Measurements from ENCODE around the gene ERO1B. TPM values are rescaled to one million over a fixed set of nuclear protein-coding genes. Genes with fewer than 3 reads are reported as not detected.

The ERO1B gene
- total RNA-seq, 4 donors from 2014 or later, result 7.7 to 14.8 (median 10.9) TPM

GRCh38 chr1:236211815-236212214 lies 69.9 kb downstream of the ERO1B start:
- no peak for ATAC-seq (ENCODE audit: low FRiP score)
- no peak for DNase-seq (ENCODE audit: low spot score)
- TF ChIP-seq, protein P1, sequence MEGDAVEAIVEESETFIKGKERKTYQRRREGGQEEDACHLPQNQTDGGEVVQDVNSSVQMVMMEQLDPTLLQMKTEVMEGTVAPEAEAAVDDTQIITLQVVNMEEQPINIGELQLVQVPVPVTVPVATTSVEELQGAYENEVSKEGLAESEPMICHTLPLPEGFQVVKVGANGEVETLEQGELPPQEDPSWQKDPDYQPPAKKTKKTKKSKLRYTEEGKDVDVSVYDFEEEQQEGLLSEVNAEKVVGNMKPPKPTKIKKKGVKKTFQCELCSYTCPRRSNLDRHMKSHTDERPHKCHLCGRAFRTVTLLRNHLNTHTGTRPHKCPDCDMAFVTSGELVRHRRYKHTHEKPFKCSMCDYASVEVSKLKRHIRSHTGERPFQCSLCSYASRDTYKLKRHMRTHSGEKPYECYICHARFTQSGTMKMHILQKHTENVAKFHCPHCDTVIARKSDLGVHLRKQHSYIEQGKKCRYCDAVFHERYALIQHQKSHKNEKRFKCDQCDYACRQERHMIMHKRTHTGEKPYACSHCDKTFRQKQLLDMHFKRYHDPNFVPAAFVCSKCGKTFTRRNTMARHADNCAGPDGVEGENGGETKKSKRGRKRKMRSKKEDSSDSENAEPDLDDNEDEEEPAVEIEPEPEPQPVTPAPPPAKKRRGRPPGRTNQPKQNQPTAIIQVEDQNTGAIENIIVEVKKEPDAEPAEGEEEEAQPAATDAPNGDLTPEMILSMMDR (IDR thresholded peaks at IDR 0.05), result no peak

- no peak for DNase-seq (ENCODE audit: low spot score)
- TF ChIP-seq, protein P1 (IDR thresholded peaks at IDR 0.05), result no peak
- no peak for ATAC-seq (ENCODE audit: low FRiP score)
Observed at GRCh38 chr1:236209713-236210112, 72.0 kb downstream of the ERO1B start.

GRCh38 chr1:236209185-236209584 lies 72.6 kb downstream of the ERO1B start:
- TF ChIP-seq, protein P1 (IDR thresholded peaks at IDR 0.05), result no peak
- ATAC-seq (ENCODE audit: low FRiP score), result no peak
- no peak for DNase-seq (ENCODE audit: low spot score)

DNA sequence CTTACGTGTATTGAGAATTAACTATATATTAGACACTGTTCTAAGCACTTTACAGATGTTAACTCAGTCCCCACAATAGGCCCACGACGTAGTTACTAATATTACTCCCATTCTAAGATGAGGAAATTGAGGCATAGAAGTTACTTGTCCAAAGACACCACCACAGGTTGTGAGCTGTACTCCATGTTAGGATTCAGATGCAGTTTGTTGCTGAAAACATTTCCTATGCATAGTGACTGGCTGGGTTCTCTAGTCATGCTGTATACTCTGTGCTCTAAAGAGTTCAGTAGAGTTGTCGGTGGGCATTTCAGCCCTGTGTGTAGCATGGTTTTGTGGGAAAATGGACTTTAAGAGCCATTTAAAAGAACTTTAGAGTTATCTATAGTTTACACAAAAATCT lies 74.2 kb downstream of the ERO1B start:
- TF ChIP-seq, protein P1 (IDR thresholded peaks at IDR 0.05), result no peak
- DNase-seq (ENCODE audit: low spot score) (no peak), ATAC-seq (ENCODE audit: low FRiP score) (no peak)

GRCh38 chr1:236207121-236207520 lies 74.6 kb downstream of the ERO1B start:
- ATAC-seq (ENCODE audit: low FRiP score) (no peak), DNase-seq (ENCODE audit: low spot score) (no peak)
- TF ChIP-seq, protein P1 (IDR thresholded peaks at IDR 0.05), result no peak

DNA sequence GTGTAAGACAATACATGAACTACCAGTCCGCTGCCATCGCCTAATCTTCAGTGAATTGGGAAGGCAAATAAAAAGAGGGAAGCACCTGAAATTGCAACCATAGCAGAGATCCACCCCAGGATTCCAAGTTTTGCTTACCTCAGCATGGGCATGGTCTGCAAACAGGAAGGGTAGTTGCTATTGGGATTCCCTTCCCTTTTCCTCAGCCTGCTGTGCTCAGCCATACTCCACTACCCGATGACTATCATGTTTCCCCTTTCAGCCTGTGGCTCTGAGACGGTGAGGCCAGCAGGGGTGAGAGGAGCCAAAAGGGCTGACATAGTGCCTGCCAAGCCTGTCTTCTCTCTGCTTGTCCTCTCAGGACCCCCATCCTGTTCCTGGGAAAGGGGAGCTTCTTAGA lies 75.2 kb downstream of the ERO1B start:
- TF ChIP-seq, protein P1 (IDR thresholded peaks at IDR 0.05), result no peak
- DNase-seq (ENCODE audit: low spot score) (no peak), ATAC-seq (ENCODE audit: low FRiP score) (no peak)

- no peak for DNase-seq (ENCODE audit: low spot score)
- TF ChIP-seq, protein P1 (IDR thresholded peaks at IDR 0.05), result no peak
- no peak for ATAC-seq (ENCODE audit: low FRiP score)
Observed at GRCh38 chr1:236204656-236205055, 77.1 kb downstream of the ERO1B start.

Data from omental fat pad (tissue), 4 donors.